A673 (cell line): ENCODE results near the gene STX17. TPM values are rescaled to one million over a fixed set of nuclear protein-coding genes. Genes with fewer than 3 reads are reported as not detected.

Experiments
- BruUV-seq: library from RNA; stranded (reverse); fragments of 400-500 nt; replicated peaks from 2 replicates; lab custom pipeline; 2021; lab: Mats Ljungman, UMichigan
- CTCF ChIA-PET: fragments of 300-600 bp; sonication (Branson Sonifier 250); formaldehyde crosslinking; loops from one replicate; lab custom pipeline; 2022; ENCODE audit warnings: antibody characterized with exemption; lab: Charles Lee
- POLR2A ChIA-PET: fragments of 300-600 bp; sonication (Branson Sonifier 250); formaldehyde crosslinking; loops from one replicate; lab custom pipeline; 2022; ENCODE audit warnings: antibody characterized with exemption; ENCODE audit not compliant: low non-redundant PET; lab: Charles Lee
- DNase-seq: peaks from one replicate; pipeline ENCODE4 v3.0.0-alpha.2; 2015; ENCODE audit warnings: low spot score
- H3K27ac ChIP-seq: fragments of 200-600 bp; sonication (generic); 2 replicates; pipeline ENCODE4 v1.5.1; 2016; ENCODE audit warnings: mixed run types, low read depth, mild to moderate bottlenecking, mixed read lengths, antibody characterized with exemption, low read length; ENCODE audit not compliant: poor library complexity, severe bottlenecking
- H3K27me3 ChIP-seq: fragments of 200-600 bp; sonication (generic); replicated peaks from 2 replicates; pipeline ENCODE4 v1.6.1; 2017; ENCODE audit warnings: mixed run types, low read depth, mild to moderate bottlenecking, mixed read lengths, antibody characterized with exemption, low read length; ENCODE audit not compliant: insufficient read depth, poor library complexity
- H3K36me3 ChIP-seq: fragments of 200-600 bp; sonication (generic); 2 replicates; pipeline ENCODE4 v1.6.1; 2016; ENCODE audit warnings: mixed run types, mild to moderate bottlenecking, mixed read lengths, antibody characterized with exemption, low read length; ENCODE audit not compliant: insufficient read depth, poor library complexity, severe bottlenecking
- H3K4me1 ChIP-seq: fragments of 200-600 bp; sonication (generic); 2 replicates; pipeline ENCODE4 v1.6.1; 2017; ENCODE audit warnings: mixed run types, mild to moderate bottlenecking, mixed read lengths, antibody characterized with exemption, low read length; ENCODE audit not compliant: insufficient read depth, poor library complexity, severe bottlenecking
- H3K4me3 ChIP-seq: fragments of 200-600 bp; sonication (generic); 2 replicates; pipeline ENCODE4 v1.5.1; 2016; ENCODE audit warnings: low read depth, mixed run types, mild to moderate bottlenecking, mixed read lengths, low read length; ENCODE audit not compliant: poor library complexity, severe bottlenecking
- H3K9me3 ChIP-seq: fragments of 200-600 bp; sonication (generic); 2 replicates; pipeline ENCODE4 v1.6.1; 2016; ENCODE audit warnings: mixed run types, low read depth, mild to moderate bottlenecking, mixed read lengths, antibody characterized with exemption, low read length; ENCODE audit not compliant: poor library complexity, severe bottlenecking
- EZH2 ChIP-seq: fragments of 200-600 bp; sonication (generic); IDR thresholded peaks from 2 replicates; pipeline ENCODE4 v1.6.1; 2017; ENCODE audit warnings: borderline replicate concordance, low read depth, mild to moderate bottlenecking, mixed read lengths, antibody characterized with exemption, low read length; ENCODE audit not compliant: poor library complexity, severe bottlenecking
- intact Hi-C: fragments of 100-400 bp; cut with micrococcal nuclease; formaldehyde crosslinking; loops from one replicate; pipeline ENCODE4 v1.10.0; 2022; ENCODE audit not compliant: unreplicated experiment
- total RNA-seq: library from RNA; stranded (reverse); gene quantifications from 2 replicates; pipeline ENCODE4 v1.2.3, GENCODE V29; 2021
- TF ChIP-seq, protein P1 (sequence below): fragments of 300-800, 200-600 bp; sonication (generic); conservative IDR thresholded peaks from 2 replicates; pipeline ENCODE4 v1.5.1; 2017; ENCODE audit warnings: low read depth, mild to moderate bottlenecking, antibody characterized with exemption, low read length, moderate library complexity, mixed read lengths

The STX17 gene
- total RNA-seq, 1 experiment from 2014 or later = 20.9 TPM

DNA sequence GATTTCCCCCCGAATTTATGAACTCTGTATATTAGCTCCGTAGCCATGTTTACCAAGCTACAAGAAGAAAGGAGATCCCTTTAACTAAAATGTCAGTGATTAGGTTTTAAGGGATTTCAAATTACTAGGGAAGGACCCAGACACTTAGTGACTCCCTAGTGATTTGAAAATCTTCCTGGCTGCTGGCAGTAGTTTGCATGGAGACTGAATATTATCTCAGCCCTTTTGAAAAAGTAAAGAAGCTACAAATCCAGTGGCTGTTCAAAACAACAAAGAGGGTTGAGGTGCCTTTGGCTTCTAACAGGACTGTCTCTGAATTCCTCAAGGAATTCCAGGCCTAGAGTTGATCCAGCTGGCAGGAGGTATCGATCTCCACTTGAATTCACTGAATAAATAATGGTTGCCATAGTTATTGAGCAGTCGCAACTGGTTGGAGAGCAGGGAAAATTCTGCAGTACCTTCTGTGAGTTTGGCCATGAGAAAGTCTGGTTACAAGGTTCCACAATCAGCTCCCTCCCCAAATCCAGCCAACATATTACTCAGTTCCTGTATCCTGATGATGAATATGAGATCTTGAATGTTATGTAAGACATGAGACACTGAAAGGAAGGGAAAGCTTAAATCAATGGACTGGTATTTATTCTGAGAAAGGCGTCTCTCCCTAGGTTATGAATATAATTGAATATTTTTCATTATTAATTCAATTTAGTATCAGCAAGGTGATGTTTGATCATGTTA, 47.0 kb upstream of the STX17 start:
- intact Hi-C loops = no loop called here
- POLR2A ChIA-PET = no interaction called here
- TF ChIP-seq EZH2 = no peak
- TF ChIP-seq, protein P1, sequence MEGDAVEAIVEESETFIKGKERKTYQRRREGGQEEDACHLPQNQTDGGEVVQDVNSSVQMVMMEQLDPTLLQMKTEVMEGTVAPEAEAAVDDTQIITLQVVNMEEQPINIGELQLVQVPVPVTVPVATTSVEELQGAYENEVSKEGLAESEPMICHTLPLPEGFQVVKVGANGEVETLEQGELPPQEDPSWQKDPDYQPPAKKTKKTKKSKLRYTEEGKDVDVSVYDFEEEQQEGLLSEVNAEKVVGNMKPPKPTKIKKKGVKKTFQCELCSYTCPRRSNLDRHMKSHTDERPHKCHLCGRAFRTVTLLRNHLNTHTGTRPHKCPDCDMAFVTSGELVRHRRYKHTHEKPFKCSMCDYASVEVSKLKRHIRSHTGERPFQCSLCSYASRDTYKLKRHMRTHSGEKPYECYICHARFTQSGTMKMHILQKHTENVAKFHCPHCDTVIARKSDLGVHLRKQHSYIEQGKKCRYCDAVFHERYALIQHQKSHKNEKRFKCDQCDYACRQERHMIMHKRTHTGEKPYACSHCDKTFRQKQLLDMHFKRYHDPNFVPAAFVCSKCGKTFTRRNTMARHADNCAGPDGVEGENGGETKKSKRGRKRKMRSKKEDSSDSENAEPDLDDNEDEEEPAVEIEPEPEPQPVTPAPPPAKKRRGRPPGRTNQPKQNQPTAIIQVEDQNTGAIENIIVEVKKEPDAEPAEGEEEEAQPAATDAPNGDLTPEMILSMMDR = no peak
- no peak for DNase-seq
- peaks cover 32% of the 10 kb centered on the region for H3K4me1 ChIP-seq
- no peak overlapping the region for H3K4me3 ChIP-seq
- BruUV-seq = no TSS peak
- H3K27me3 ChIP-seq = no peaks in the 10 kb centered on the region
- H3K27ac ChIP-seq = no peak overlapping the region
- H3K9me3 ChIP-seq = no peaks in the 10 kb centered on the region
- CTCF ChIA-PET = no interaction called here
- no peaks in the 10 kb centered on the region for H3K36me3 ChIP-seq

- peak; percentile 23 for DNase-seq
- H3K27ac ChIP-seq = no peak overlapping the region
- POLR2A ChIA-PET = interaction anchor here (0.7 kb wide), 1 partner anchor 465 kb away, joined by 9 read pairs; no protein-coding TSS in a partner anchor
- H3K4me3 ChIP-seq = no peak overlapping the region
- no peaks in the 10 kb centered on the region for H3K36me3 ChIP-seq
- peaks cover 32% of the 10 kb centered on the region for H3K4me1 ChIP-seq
- CTCF ChIA-PET = no interaction called here
- TF ChIP-seq, protein P1 = no peak
- TF ChIP-seq EZH2 = no peak
- no TSS peak for BruUV-seq
- intact Hi-C loops = no loop called here
- H3K27me3 ChIP-seq = no peaks in the 10 kb centered on the region
- H3K9me3 ChIP-seq = no peaks in the 10 kb centered on the region
These were observed 46.2 kb upstream of the STX17 start for GRCh38 chr9:99860266-99860665.

DNA sequence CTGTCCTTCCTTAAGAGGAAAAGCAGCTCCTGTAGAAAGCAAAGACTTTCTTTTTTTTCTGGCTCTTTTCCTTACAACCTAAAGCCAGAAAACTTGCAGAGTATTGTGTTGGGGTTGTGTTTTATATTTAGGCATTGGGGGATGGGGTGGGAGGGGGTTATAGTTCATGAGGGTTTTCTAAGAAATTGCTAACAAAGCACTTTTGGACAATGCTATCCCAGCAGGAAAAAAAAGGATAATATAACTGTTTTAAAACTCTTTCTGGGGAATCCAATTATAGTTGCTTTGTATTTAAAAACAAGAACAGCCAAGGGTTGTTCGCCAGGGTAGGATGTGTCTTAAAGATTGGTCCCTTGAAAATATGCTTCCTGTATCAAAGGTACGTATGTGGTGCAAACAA, 42.5 kb upstream of the STX17 start:
- Histone ChIP-seq H3K36me3 (no peaks in the 10 kb centered on the region), H3K4me3 (no peak overlapping the region), H3K4me1 (peaks cover 32% of the 10 kb centered on the region), H3K27me3 (no peaks in the 10 kb centered on the region), H3K27ac (no peak overlapping the region), H3K9me3 (no peaks in the 10 kb centered on the region)
- no peak for DNase-seq
- BruUV-seq = no TSS peak
- no peak for TF ChIP-seq EZH2
- TF ChIP-seq, protein P1 = no peak
- intact Hi-C loops = no loop called here
- POLR2A ChIA-PET = no interaction called here
- CTCF ChIA-PET = no interaction called here
